HG03460 (cell line): Measurements from ENCODE around the gene SLC22A16.

Experiments
- ATAC-seq: cut with Tn5 transposase; IDR thresholded peaks from one replicate; pipeline ENCODE4 v1.9.1; 2021; ENCODE audit not compliant: unreplicated experiment

The SLC22A16 gene

GRCh38 chr6:110408901-110409300, 67.5 kb downstream of the SLC22A16 start:
- no peak for ATAC-seq

- ATAC-seq = no peak
Measured at GRCh38 chr6:110404607-110405006, 71.8 kb downstream of the SLC22A16 start.

GRCh38 chr6:110401585-110402176, 74.7 kb downstream of the SLC22A16 start:
- no peak for ATAC-seq

GRCh38 chr6:110400208-110400607, 76.2 kb downstream of the SLC22A16 start:
- ATAC-seq = no peak

- ATAC-seq = no peak
Measured at GRCh38 chr6:110399219-110400071, 77.0 kb downstream of the SLC22A16 start.

GRCh38 chr6:110398778-110399177, 77.6 kb downstream of the SLC22A16 start:
- ATAC-seq = no peak

GRCh38 chr6:110395221-110395620, 81.2 kb downstream of the SLC22A16 start:
- no peak for ATAC-seq

GRCh38 chr6:110394409-110394808, 82.0 kb downstream of the SLC22A16 start:
- ATAC-seq = no peak

- ATAC-seq = no peak
Measured at GRCh38 chr6:110392727-110393126, 83.7 kb downstream of the SLC22A16 start.

- no peak for ATAC-seq
Measured at GRCh38 chr6:110390404-110390803, 86.0 kb downstream of the SLC22A16 start.

- no peak for ATAC-seq
Measured at GRCh38 chr6:110389689-110390382, 86.6 kb downstream of the SLC22A16 start.

GRCh38 chr6:110387986-110388385, 88.4 kb downstream of the SLC22A16 start:
- ATAC-seq = no peak

- no peak for ATAC-seq
Measured at GRCh38 chr6:110385458-110385863, 91.0 kb downstream of the SLC22A16 start.

GRCh38 chr6:110378552-110378951, 97.9 kb downstream of the SLC22A16 start:
- ATAC-seq = no peak
